Upper lobe of left lung (tissue), 6 donors: ENCODE measurements around the gene SVOP. TPM values are rescaled to one million over a fixed set of nuclear protein-coding genes. Genes with fewer than 3 reads are reported as not detected.

Source experiments
- ATAC-seq, 2 donors: fragments of 200-7000 bp; cut with Tn5 transposase; one replicate each; pipeline ENCODE4 v1.9.1; 2022; ENCODE audit warnings: mild to moderate bottlenecking in 2 of 2, moderate library complexity in 2 of 2; ENCODE audit not compliant: low FRiP score in 2 of 2
- DNase-seq, 2 donors: peaks; one replicate each; pipeline ENCODE4 v3.0.0-alpha.2; 2019 to 2020
- H3K27ac ChIP-seq, 4 donors: fragments of 200-600 bp; sonication (generic); one replicate each; pipeline ENCODE4 v1.5.1; 2016 to 2019
- H3K27me3 ChIP-seq, 4 donors: fragments of 200-600 bp; sonication (generic); one replicate each; pipeline ENCODE4 v1.5.1; 2017 to 2019
- H3K36me3 ChIP-seq, 4 donors: fragments of 200-600 bp; sonication (generic); one replicate each; pipeline ENCODE4 v1.5.1; 2016 to 2019
- H3K4me1 ChIP-seq, 4 donors: fragments of 200-600 bp; sonication (generic); one replicate each; pipeline ENCODE4 v1.5.1; 2018 to 2019
- H3K4me3 ChIP-seq, 4 donors: fragments of 200-600 bp; sonication (generic); one replicate each; pipeline ENCODE4 v1.5.1; 2017 to 2019; ENCODE audit warnings: mild to moderate bottlenecking in 2 of 4, moderate library complexity in 1 of 4
- H3K9me3 ChIP-seq, 4 donors: fragments of 200-600 bp; sonication (generic); one replicate each; pipeline ENCODE4 v1.5.1; 2018 to 2019
- CTCF ChIP-seq, 6 experiments: fragments of 450-650 bp in 4 of 6; fragments of 200-600 bp in 2 of 6; sonication (generic) in 2 of 6; IDR thresholded peaks; one replicate each; pipeline ENCODE4 v1.5.1; 2016 to 2019; ENCODE audit warnings: antibody characterized with exemption in 6 of 6
- EP300 ChIP-seq, 4 donors: sonication (generic); formaldehyde crosslinking; IDR thresholded peaks; one replicate each; pipeline ENCODE4 v1.5.1; 2017; ENCODE audit warnings: antibody characterized with exemption in 4 of 4, control low read depth in 2 of 4
- POLR2A ChIP-seq, 4 donors: fragments of 450-650 bp; IDR thresholded peaks; one replicate each; pipeline ENCODE4 v1.5.1; 2016 to 2017; ENCODE audit warnings: antibody characterized with exemption in 4 of 4, mild to moderate bottlenecking in 2 of 4
- POLR2AphosphoS5 ChIP-seq, 2 donors: sonication (generic); formaldehyde crosslinking; IDR thresholded peaks; one replicate each; pipeline ENCODE4 v1.5.1; 2017; ENCODE audit warnings: antibody characterized with exemption in 2 of 2
- WGBS, 2 donors: methylation state at CpG; one replicate each; pipeline ENCODE4 v1.1.5; 2017 to 2018; 5-methylcytosine and 5-hydroxymethylcytosine counted together
- total RNA-seq, 6 donors: library from RNA; depleted of rRNA in 4 of 6; stranded (reverse); fragments of >200 nt in 4 of 6; gene quantifications; one replicate each; pipeline versions ENCODE4 v1.1.0 to v1.2.1, GENCODE V29; 2016 to 2021
- donor health status: DM: no; HTN: no; CAD: no; lungs with moderate emphysema.
- donor health status: DM: no; HTN: yes; CAD: no; lungs with severe emphysema.

Gene SVOP
- total RNA-seq, 6 donors from 2014 or later: not detected

DNA sequence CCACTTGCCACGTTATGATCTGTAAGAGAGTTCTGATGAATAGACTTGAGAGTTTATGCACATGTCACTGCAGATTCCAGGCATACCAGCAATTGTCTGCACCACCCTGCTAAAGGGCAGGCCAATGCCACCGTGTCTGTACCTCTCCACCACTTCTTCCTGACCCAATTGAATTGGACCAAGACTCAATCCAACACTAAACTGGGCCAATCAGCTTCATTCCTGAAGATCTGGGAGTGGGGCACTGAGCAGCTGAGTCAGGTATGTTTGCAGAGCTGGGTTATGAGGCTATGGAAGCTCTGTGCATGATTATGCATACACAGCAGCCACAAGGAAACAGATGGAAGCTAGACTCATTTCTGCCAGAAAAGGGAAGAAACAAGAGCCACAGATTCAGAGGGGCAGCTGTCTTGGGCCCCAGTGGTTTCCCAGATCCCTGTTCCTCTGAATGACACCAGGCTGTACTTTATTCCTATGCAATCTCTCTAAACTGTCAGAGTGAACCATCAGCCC, 113.0 kb downstream of the SVOP start:
- no peaks in the 10 kb centered on the region for H3K9me3 ChIP-seq
- H3K4me3 ChIP-seq: no peak overlapping the region
- peaks cover 0 to 12% (median 3%) of the 10 kb centered on the region in 4 donors for H3K4me1 ChIP-seq
- H3K27me3 ChIP-seq: no peaks in the 10 kb centered on the region
- ATAC-seq (peak in 1 of 2 donors; percentile 54), DNase-seq (peak in 1 of 2 donors; percentile 26)
- peak overlapping the region in 2 of 4 donors; percentile 30 to 32 for H3K27ac ChIP-seq
- TF ChIP-seq EP300 (IDR thresholded peaks at IDR 0.05): no peak
- TF ChIP-seq CTCF (IDR thresholded peaks at IDR 0.05): no peak
- no peak for TF ChIP-seq POLR2AphosphoS5 (IDR thresholded peaks at IDR 0.05)
- no peak for TF ChIP-seq POLR2A (IDR thresholded peaks at IDR 0.05)
- 10 to 16% methylated on average over 2 of the region's 2 CpGs for WGBS, 2 donors
- no peaks in the 10 kb centered on the region for H3K36me3 ChIP-seq

- ATAC-seq: no peak
- H3K36me3 ChIP-seq: no peaks in the 10 kb centered on the region
- H3K27ac ChIP-seq: no peak overlapping the region
- TF ChIP-seq POLR2A (IDR thresholded peaks at IDR 0.05): no peak
- no peak for TF ChIP-seq POLR2AphosphoS5 (IDR thresholded peaks at IDR 0.05)
- no peak for TF ChIP-seq CTCF (IDR thresholded peaks at IDR 0.05)
- TF ChIP-seq EP300 (IDR thresholded peaks at IDR 0.05): no peak
- peaks cover 0 to 12% (median 3%) of the 10 kb centered on the region in 4 donors for H3K4me1 ChIP-seq
- H3K27me3 ChIP-seq: no peaks in the 10 kb centered on the region
- 87 to 88% methylated on average over 2 of the region's 2 CpGs for WGBS, 2 donors
- DNase-seq: no peak
- H3K9me3 ChIP-seq: no peaks in the 10 kb centered on the region
- H3K4me3 ChIP-seq: no peak overlapping the region
Measured at GRCh38 chr12:108906971-108907370, 113.9 kb downstream of the SVOP start.

- Histone ChIP-seq H3K4me3 (no peak overlapping the region), H3K9me3 (no peaks in the 10 kb centered on the region), H3K27ac (peak overlapping the region in 2 of 4 donors; percentile 23 to 80), H3K27me3 (no peaks in the 10 kb centered on the region), H3K4me1 (peaks cover 0 to 12% (median 3%) of the 10 kb centered on the region in 4 donors), H3K36me3 (no peaks in the 10 kb centered on the region)
- TF ChIP-seq POLR2AphosphoS5 (IDR thresholded peaks at IDR 0.05) (no peak), POLR2A (IDR thresholded peaks at IDR 0.05) (no peak), CTCF (IDR thresholded peaks at IDR 0.05) (no peak), EP300 (IDR thresholded peaks at IDR 0.05) (no peak)
- 53 to 68% methylated on average over 5 of the region's 5 CpGs for WGBS, 2 donors
- DNase-seq: no peak
- ATAC-seq: peak in 1 of 2 donors; percentile 41
Measured at GRCh38 chr12:108905725-108906124, 115.1 kb downstream of the SVOP start.

DNA sequence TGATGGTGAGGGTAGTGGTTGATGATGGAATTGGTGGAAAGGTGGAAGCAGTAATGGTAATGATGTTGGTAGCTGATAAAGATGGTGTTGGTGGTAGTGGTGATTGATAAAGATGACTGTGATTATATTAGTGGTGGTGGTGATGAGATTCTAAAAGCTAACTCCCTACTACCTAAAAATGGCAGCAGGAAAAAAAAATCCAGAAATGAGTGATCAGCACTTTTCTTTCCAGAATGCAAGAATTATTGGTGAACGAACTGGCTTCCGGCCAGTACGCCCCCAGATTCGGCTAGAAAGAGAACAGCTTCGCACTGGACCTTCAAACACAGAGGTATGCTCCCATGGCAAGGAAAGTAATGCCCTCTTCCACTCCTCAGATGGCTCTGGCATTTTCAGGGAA, 121.7 kb downstream of the SVOP start:
- H3K4me3 ChIP-seq: no peak overlapping the region
- peaks cover 0 to 4% (median 0%) of the 10 kb centered on the region in 4 donors for H3K4me1 ChIP-seq
- no peaks in the 10 kb centered on the region for H3K27me3 ChIP-seq
- ATAC-seq (no peak), DNase-seq (no peak)
- H3K36me3 ChIP-seq: no peaks in the 10 kb centered on the region
- 91 to 94% methylated on average over 5 of the region's 5 CpGs for WGBS, 2 donors
- no peak for TF ChIP-seq POLR2A (IDR thresholded peaks at IDR 0.05)
- H3K9me3 ChIP-seq: no peaks in the 10 kb centered on the region
- H3K27ac ChIP-seq: no peak overlapping the region

- Histone ChIP-seq H3K36me3 (no peaks in the 10 kb centered on the region), H3K27me3 (no peaks in the 10 kb centered on the region), H3K4me3 (no peak overlapping the region), H3K9me3 (no peaks in the 10 kb centered on the region), H3K27ac (no peak overlapping the region), H3K4me1 (no peaks in the 10 kb centered on the region)
- TF ChIP-seq CTCF (IDR thresholded peaks at IDR 0.05): no peak
- TF ChIP-seq POLR2A (IDR thresholded peaks at IDR 0.05): no peak
- no peak for TF ChIP-seq POLR2AphosphoS5 (IDR thresholded peaks at IDR 0.05)
- TF ChIP-seq EP300 (IDR thresholded peaks at IDR 0.05): no peak
- ATAC-seq (no peak), DNase-seq (no peak)
- 80 to 88% methylated on average over 4 of the region's 4 CpGs for WGBS, 2 donors
Measured at GRCh38 chr12:108896817-108897216, 124.1 kb downstream of the SVOP start.
